Large intestine (tissue), 3 donors: Measurements from ENCODE around the gene HIRA. TPM values are rescaled to one million over a fixed set of nuclear protein-coding genes. Genes with fewer than 3 reads are reported as not detected.

Experiments
- DNase-seq, 2 donors: peaks; one replicate each; pipeline versions ENCODE4 v3.0.0 to v3.0.0-alpha.2; 2013
- H3K27ac ChIP-seq: one replicate; pipeline ENCODE4 v1.5.1; 2013; ENCODE audit warnings: low read length
- H3K27me3 ChIP-seq: 2 replicates; pipeline ENCODE4 v1.6.1; 2013; ENCODE audit warnings: low read length; ENCODE audit not compliant: control insufficient read depth, insufficient read depth
- H3K36me3 ChIP-seq: 2 replicates; pipeline ENCODE4 v1.6.1; 2013; ENCODE audit warnings: low read length; ENCODE audit not compliant: control insufficient read depth, insufficient read depth
- H3K4me1 ChIP-seq: one replicate; pipeline ENCODE4 v1.6.1; 2013; ENCODE audit warnings: low read length; ENCODE audit not compliant: control insufficient read depth, insufficient read depth
- H3K4me3 ChIP-seq: one replicate; pipeline ENCODE4 v1.5.1; 2013; ENCODE audit warnings: low read length
- H3K9me3 ChIP-seq: one replicate; pipeline ENCODE4 v1.6.1; 2013; ENCODE audit warnings: mild to moderate bottlenecking, low read depth, low read length, moderate library complexity; ENCODE audit not compliant: control insufficient read depth
- WGBS: methylation state at CpG from one replicate; pipeline ENCODE4 v1.1.5; 2013; ENCODE audit warnings: low lambda C conversion rate; ENCODE audit not compliant: insufficient coverage; 5-methylcytosine and 5-hydroxymethylcytosine counted together
- polyA plus RNA-seq: library from polyadenylated mRNA; unstranded; fragments of 120-200 nt; gene quantifications from one replicate; pipeline ENCODE4 v1.2.1, GENCODE V29; 2013

Gene HIRA
- polyA plus RNA-seq, 1 donor = 29.6 TPM

GRCh38 chr22:19429950-19430889 lies 1.3 kb downstream of the HIRA start:
- peaks cover 21% of the 10 kb centered on the region for H3K4me1 ChIP-seq
- no peaks in the 10 kb centered on the region for H3K9me3 ChIP-seq
- peak overlapping the region; percentile 74 for H3K4me3 ChIP-seq
- DNase-seq = peak; percentile 31 to 66
- no peaks in the 10 kb centered on the region for H3K27me3 ChIP-seq
- H3K36me3 ChIP-seq = peaks cover 9% of the 10 kb centered on the region
- no CpG with 5 or more reads among the region's 12 CpGs for WGBS
- H3K27ac ChIP-seq = peak overlapping the region; percentile 97

GRCh38 chr22:19424186-19424500 lies 7.4 kb downstream of the HIRA start:
- H3K4me1 ChIP-seq = peaks cover 15% of the 10 kb centered on the region
- H3K27ac ChIP-seq = no peak overlapping the region
- no peak for DNase-seq
- peaks cover 14% of the 10 kb centered on the region for H3K36me3 ChIP-seq
- H3K9me3 ChIP-seq = no peaks in the 10 kb centered on the region
- 40% methylated on average over 1 of the region's 3 CpGs for WGBS
- H3K4me3 ChIP-seq = no peak overlapping the region
- no peaks in the 10 kb centered on the region for H3K27me3 ChIP-seq

GRCh38 chr22:19422440-19423301 lies 8.9 kb downstream of the HIRA start:
- Histone ChIP-seq H3K27ac (no peak overlapping the region), H3K4me3 (no peak overlapping the region), H3K36me3 (peaks cover 14% of the 10 kb centered on the region), H3K27me3 (no peaks in the 10 kb centered on the region), H3K9me3 (no peaks in the 10 kb centered on the region), H3K4me1 (peaks cover 5% of the 10 kb centered on the region)
- WGBS = 100% methylated on average over 1 of the region's 11 CpGs
- DNase-seq = no peak

- H3K4me1 ChIP-seq = no peaks in the 10 kb centered on the region
- H3K27ac ChIP-seq = no peak overlapping the region
- H3K36me3 ChIP-seq = peaks cover 14% of the 10 kb centered on the region
- H3K4me3 ChIP-seq = no peak overlapping the region
- no peak for DNase-seq
- no peaks in the 10 kb centered on the region for H3K27me3 ChIP-seq
- no peaks in the 10 kb centered on the region for H3K9me3 ChIP-seq
- no CpG with 5 or more reads among the region's 6 CpGs for WGBS
Measured at GRCh38 chr22:19420321-19420720, 11.2 kb downstream of the HIRA start.

- H3K9me3 ChIP-seq = no peaks in the 10 kb centered on the region
- no peak for DNase-seq
- H3K36me3 ChIP-seq = peaks cover 11% of the 10 kb centered on the region
- no peak overlapping the region for H3K27ac ChIP-seq
- H3K27me3 ChIP-seq = no peaks in the 10 kb centered on the region
- 85% methylated on average over 1 of the region's 5 CpGs for WGBS
- no peaks in the 10 kb centered on the region for H3K4me1 ChIP-seq
- no peak overlapping the region for H3K4me3 ChIP-seq
Measured at GRCh38 chr22:19419464-19420178, 11.9 kb downstream of the HIRA start.

- Histone ChIP-seq H3K9me3 (no peaks in the 10 kb centered on the region), H3K27ac (no peak overlapping the region), H3K4me1 (no peaks in the 10 kb centered on the region), H3K36me3 (peaks cover 7% of the 10 kb centered on the region), H3K4me3 (no peak overlapping the region), H3K27me3 (no peaks in the 10 kb centered on the region)
- DNase-seq = no peak
- WGBS = 96% methylated on average over 4 of the region's 5 CpGs
Measured at GRCh38 chr22:19419086-19419463, 12.5 kb downstream of the HIRA start.

GRCh38 chr22:19412923-19413322 lies 18.6 kb downstream of the HIRA start:
- DNase-seq = no peak
- WGBS = 100% methylated on average over 3 of the region's 4 CpGs
- Histone ChIP-seq H3K36me3 (peaks cover 24% of the 10 kb centered on the region), H3K4me1 (no peaks in the 10 kb centered on the region), H3K27ac (no peak overlapping the region), H3K27me3 (no peaks in the 10 kb centered on the region), H3K4me3 (no peak overlapping the region), H3K9me3 (no peaks in the 10 kb centered on the region)

GRCh38 chr22:19412478-19412877 lies 19.1 kb downstream of the HIRA start:
- no peaks in the 10 kb centered on the region for H3K27me3 ChIP-seq
- H3K27ac ChIP-seq = no peak overlapping the region
- DNase-seq = no peak
- no peak overlapping the region for H3K4me3 ChIP-seq
- H3K4me1 ChIP-seq = no peaks in the 10 kb centered on the region
- WGBS = no CpG with 5 or more reads among the region's 4 CpGs
- no peaks in the 10 kb centered on the region for H3K9me3 ChIP-seq
- H3K36me3 ChIP-seq = peaks cover 29% of the 10 kb centered on the region

- H3K4me3 ChIP-seq = no peak overlapping the region
- H3K27me3 ChIP-seq = no peaks in the 10 kb centered on the region
- H3K27ac ChIP-seq = no peak overlapping the region
- H3K9me3 ChIP-seq = no peaks in the 10 kb centered on the region
- no peaks in the 10 kb centered on the region for H3K4me1 ChIP-seq
- DNase-seq = no peak
- WGBS = no CpG with 5 or more reads among the region's 1 CpG
- peaks cover 34% of the 10 kb centered on the region for H3K36me3 ChIP-seq
Measured at GRCh38 chr22:19411690-19412045, 19.9 kb downstream of the HIRA start.
